Measurements from ENCODE around the gene WNT3A.

WNT3A gene

DNA sequence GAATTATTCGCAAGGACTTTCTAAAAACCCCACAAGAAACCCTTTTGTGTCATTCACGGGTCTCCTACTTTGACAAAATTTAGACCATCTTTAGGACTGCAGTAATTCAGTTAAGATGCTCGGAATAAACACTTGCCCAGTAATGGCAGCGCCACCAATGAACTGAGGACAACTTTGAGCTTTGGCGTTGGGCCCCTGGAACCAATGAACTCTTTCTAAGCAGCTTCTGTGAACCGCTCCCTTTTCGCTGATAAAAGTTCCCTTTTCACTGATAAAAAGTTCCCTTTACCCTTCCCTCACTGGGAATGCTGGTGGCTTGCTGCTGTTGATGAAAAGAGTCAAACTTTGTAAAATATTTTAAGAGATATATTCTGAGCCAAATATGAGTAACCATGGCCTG lies 103.8 kb downstream of the WNT3A start:
- Mint-ChIP-seq H3K27me3 (peaks cover 7% of the 10 kb centered on the region), H3K4me3 (peak overlapping the region; percentile 87), H3K36me3 (peaks cover 9% of the 10 kb centered on the region), H3K27ac (no peak overlapping the region), H3K9me3 (no peaks in the 10 kb centered on the region), H3K4me1 (peaks cover 33% of the 10 kb centered on the region)
- CTCF ChIA-PET: interaction anchor here (1.7 kb wide), 1 partner anchor 20 kb away, joined by 5 read pairs; no protein-coding TSS in a partner anchor
- no peak for DNase-seq

Measured in activated naive CD4-positive, alpha-beta T cell treated with anti-CD3 and anti-CD28 coated beads, Interleukin-2, amount 10 ng/mL, durations not matched to agents 7 days and 5 days (primary cell).